Rectal smooth muscle tissue (tissue), 1 donor: Measurements from ENCODE around the gene IP6K3.
A peak's percentile ranks its signal among the peaks of the same experiment; 100 is the strongest.

ENCODE experiments used
- H3K27ac ChIP-seq: one replicate; pipeline ENCODE4 v1.7.0; 2013; ENCODE audit warnings: low read depth, low read length, inconsistent platforms
- H3K27me3 ChIP-seq: one replicate; pipeline ENCODE4 v1.7.0; 2013; ENCODE audit warnings: low read length; ENCODE audit not compliant: control insufficient read depth, insufficient read depth
- H3K36me3 ChIP-seq: one replicate; pipeline ENCODE4 v1.7.0; 2013; ENCODE audit warnings: low read length; ENCODE audit not compliant: control insufficient read depth, insufficient read depth
- H3K4me1 ChIP-seq: one replicate; pipeline ENCODE4 v1.7.0; 2013; ENCODE audit warnings: low read length; ENCODE audit not compliant: control insufficient read depth, insufficient read depth
- H3K4me3 ChIP-seq: one replicate; pipeline ENCODE4 v1.7.0; 2013; ENCODE audit warnings: low read length
- H3K9ac ChIP-seq: one replicate; pipeline ENCODE4 v1.7.0; 2013; ENCODE audit warnings: low read length

Gene IP6K3

GRCh38 chr6:33697845-33698244 is 48.9 kb downstream of the IP6K3 start:
- peaks cover 18% of the 10 kb centered on the region for H3K36me3 ChIP-seq
- peaks cover 3% of the 10 kb centered on the region for H3K4me1 ChIP-seq
- H3K27ac ChIP-seq = no peak overlapping the region

DNA sequence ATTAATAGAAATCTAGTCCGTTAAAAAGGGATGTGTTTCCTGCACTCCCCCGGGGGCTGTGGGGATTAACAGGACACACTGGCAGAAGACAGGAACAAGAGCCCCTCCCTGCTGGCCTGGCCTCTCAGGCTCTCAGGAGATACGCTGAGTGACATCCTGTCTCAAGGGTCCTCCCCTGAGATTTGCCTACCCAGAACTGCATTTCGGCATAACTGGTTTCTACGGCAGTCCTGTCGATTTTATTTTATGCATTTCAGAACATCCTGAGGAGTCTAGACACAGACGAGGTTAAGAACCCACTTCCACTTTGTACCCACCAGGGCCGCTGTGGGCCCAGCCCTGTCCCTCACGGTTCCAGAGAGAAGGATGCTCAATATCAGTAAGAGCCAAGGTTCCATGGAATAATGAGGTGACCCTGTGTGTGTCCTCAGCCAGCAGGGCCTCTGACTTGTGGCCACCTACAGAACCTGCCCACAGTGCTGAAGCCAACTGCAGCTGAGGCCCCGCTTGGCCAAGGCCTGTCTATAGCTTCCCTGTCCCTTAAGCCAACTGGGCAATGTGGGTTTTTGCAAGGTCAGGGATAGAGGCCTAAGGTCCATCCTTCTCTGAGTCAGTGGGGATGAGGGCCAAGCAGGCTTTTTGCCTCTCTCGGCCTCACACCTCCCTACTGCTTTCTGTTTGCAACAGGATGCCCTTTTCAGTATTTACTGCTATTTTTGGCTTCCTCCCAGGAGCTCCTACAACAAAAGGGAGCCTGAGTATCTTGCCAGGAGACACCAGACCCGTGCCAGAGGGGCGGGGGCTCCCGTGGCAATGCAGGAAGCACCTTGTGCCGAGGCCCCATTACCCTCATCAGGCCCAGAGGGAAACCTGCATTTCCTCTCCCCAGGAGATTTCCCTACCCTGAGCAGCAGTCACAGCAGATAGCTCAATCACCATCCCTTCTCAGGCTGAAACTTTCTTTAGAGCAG is 49.9 kb downstream of the IP6K3 start:
- Histone ChIP-seq H3K27me3 (no peaks in the 10 kb centered on the region), H3K4me3 (peak overlapping the region; percentile 16), H3K4me1 (peaks cover 3% of the 10 kb centered on the region), H3K36me3 (peaks cover 18% of the 10 kb centered on the region), H3K27ac (peak overlapping the region; percentile 43), H3K9ac (no peak overlapping the region)

More at GRCh38 chr6:33697845-33698244, 48.9 kb downstream of the IP6K3 start:
- Histone ChIP-seq H3K9ac (no peak overlapping the region), H3K4me3 (no peak overlapping the region), H3K27me3 (no peaks in the 10 kb centered on the region)

DNA sequence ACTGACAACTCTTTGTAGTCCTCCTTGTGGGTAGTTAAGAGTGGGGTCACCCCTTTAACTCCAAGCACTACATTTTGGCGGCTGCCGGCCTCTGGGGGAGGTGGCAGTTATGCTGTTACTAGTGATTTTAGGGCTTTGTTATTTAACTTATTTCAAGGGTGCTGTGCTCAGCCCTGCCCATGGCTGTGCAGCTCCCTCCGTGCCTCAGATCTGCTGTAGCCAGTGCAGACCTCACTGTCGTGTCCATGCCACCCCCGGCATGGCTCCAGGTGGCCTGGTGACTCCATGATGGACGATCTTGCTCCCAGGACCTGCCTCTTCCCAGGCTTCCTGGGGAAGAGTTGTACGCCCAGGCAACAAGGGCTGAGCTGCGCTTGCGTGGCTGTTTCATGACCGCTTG is 50.6 kb downstream of the IP6K3 start:
- H3K27ac ChIP-seq = no peak overlapping the region
- peaks cover 3% of the 10 kb centered on the region for H3K4me1 ChIP-seq
- no peaks in the 10 kb centered on the region for H3K27me3 ChIP-seq
- peaks cover 19% of the 10 kb centered on the region for H3K36me3 ChIP-seq
- H3K9ac ChIP-seq = no peak overlapping the region
- no peak overlapping the region for H3K4me3 ChIP-seq

GRCh38 chr6:33695451-33695887 is 51.2 kb downstream of the IP6K3 start:
- H3K27ac ChIP-seq = no peak overlapping the region
- H3K27me3 ChIP-seq = no peaks in the 10 kb centered on the region
- no peak overlapping the region for H3K9ac ChIP-seq
- no peak overlapping the region for H3K4me3 ChIP-seq
- peaks cover 19% of the 10 kb centered on the region for H3K36me3 ChIP-seq
- peaks cover 3% of the 10 kb centered on the region for H3K4me1 ChIP-seq

DNA sequence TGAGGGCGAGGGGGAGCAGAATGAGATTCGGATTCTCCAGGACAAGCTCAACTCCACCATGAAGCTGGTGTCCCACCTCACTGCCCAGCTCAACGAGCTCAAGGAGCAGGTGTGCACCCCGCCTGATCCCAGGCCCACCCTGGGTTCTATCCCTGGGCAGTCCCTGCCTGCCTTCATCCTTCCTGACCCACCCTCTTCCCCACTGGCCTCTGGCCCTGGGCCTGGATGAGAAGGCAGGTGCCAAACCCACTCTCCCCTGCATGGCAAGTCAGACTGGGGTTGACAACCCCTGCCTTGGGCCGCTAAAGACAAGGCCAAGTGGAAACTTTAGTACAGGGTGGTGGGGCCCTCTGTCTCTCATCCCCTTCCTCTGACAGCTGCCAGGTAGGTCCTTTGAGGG is 51.7 kb downstream of the IP6K3 start:
- H3K4me3 ChIP-seq = no peak overlapping the region
- peaks cover 19% of the 10 kb centered on the region for H3K36me3 ChIP-seq
- peaks cover 3% of the 10 kb centered on the region for H3K4me1 ChIP-seq
- H3K27ac ChIP-seq = no peak overlapping the region
- no peaks in the 10 kb centered on the region for H3K27me3 ChIP-seq
- no peak overlapping the region for H3K9ac ChIP-seq

- Histone ChIP-seq H3K9ac (no peak overlapping the region), H3K4me1 (peaks cover 3% of the 10 kb centered on the region), H3K4me3 (no peak overlapping the region), H3K36me3 (peaks cover 19% of the 10 kb centered on the region), H3K27me3 (no peaks in the 10 kb centered on the region), H3K27ac (no peak overlapping the region)
Measured at GRCh38 chr6:33694401-33694931, 52.2 kb downstream of the IP6K3 start.

DNA sequence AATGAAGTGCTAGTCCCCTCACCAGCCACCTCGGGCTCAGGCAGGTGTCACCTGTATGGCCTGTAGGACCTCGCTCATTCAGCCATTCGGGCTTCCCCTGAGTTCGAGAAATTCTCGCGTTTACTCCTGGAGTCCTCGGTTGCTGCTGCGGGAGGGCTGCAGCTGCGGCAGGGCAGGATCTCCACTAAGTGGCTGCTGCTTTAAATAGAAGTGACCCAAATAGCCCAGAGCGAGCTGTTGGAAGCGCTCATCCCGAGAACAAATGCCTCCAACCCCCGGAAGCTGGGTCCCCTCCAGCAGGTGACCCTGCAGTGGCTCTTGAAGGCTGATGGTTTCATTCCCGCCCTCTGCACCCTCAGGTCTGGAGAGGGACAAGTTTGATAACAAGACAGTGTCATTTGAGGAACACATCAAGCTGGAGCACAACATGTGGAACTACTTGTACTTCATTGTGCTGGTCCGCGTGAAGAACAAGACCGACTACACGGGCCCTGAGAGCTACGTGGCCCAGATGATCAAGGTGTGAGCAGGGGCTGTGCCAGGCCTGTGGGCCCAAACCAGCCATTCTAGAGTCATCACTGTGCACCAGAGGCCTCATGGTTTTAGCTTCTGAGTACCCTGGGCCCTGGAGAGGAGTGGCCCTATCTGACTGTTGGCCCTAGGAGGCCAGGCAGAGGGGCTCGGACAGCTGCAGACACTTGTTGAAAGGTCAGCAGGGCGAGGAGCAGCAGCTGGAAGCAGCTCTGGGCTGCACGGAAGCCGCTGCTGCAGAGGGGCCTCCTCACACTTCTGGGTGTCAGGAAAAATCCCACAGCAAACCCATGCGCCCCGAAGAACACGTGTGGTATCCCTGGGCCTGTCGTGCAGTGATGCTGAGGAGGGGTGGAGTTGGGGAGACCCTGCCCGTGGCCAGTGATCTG is 53.3 kb downstream of the IP6K3 start:
- no peak overlapping the region for H3K9ac ChIP-seq

GRCh38 chr6:33692760-33693158 is 53.9 kb downstream of the IP6K3 start:
- H3K9ac ChIP-seq = no peak overlapping the region
- peaks cover 3% of the 10 kb centered on the region for H3K4me1 ChIP-seq
- H3K4me3 ChIP-seq = no peak overlapping the region
- H3K36me3 ChIP-seq = peaks cover 18% of the 10 kb centered on the region
- no peaks in the 10 kb centered on the region for H3K27me3 ChIP-seq
- H3K27ac ChIP-seq = no peak overlapping the region

More for the DNA sequence above, 53.3 kb downstream of the IP6K3 start:
- Histone ChIP-seq H3K27me3 (no peaks in the 10 kb centered on the region), H3K4me1 (peaks cover 3% of the 10 kb centered on the region), H3K4me3 (no peak overlapping the region), H3K27ac (no peak overlapping the region), H3K36me3 (peaks cover 22% of the 10 kb centered on the region)

DNA sequence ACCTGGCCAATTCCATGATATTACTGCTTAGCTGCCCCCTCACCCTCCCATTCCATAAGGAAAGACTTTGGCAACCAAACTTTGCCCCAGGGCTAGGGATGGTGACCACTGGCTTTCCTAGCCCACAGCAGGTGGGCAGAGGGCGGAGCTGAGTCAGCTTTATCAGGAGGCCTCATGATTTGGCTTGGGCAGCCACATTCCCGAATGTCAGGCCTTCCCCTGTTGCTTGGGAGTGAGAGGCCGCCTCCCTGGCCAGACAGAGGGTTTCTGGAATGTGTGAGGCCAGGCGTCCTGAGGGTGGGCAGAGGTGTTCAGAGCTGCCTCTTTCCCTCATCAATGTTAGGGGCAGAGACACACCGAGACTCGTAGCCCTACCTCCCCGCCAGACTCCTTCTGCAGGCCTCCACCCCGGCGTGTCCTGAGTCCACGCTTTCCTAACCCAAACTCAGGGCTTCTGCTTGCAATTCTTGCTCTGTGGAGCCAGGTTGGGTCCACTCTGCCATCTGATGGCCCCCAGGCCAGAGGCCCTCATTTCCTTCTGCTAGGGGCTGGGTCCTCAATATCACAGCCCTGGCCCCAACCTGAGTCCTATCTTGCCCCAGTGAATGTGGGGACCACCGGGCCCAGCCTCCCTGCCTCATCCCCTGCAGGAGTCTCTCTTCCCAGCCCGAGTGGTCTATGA is 54.5 kb downstream of the IP6K3 start:
- peaks cover 17% of the 10 kb centered on the region for H3K36me3 ChIP-seq

GRCh38 chr6:33691456-33692077 is 55.1 kb downstream of the IP6K3 start:
- no peaks in the 10 kb centered on the region for H3K27me3 ChIP-seq
- H3K4me3 ChIP-seq = no peak overlapping the region
- H3K27ac ChIP-seq = no peak overlapping the region
- H3K36me3 ChIP-seq = peaks cover 20% of the 10 kb centered on the region
- H3K4me1 ChIP-seq = no peaks in the 10 kb centered on the region
- no peak overlapping the region for H3K9ac ChIP-seq

More for the DNA sequence above, 54.5 kb downstream of the IP6K3 start:
- Histone ChIP-seq H3K27me3 (no peaks in the 10 kb centered on the region), H3K4me1 (peaks cover 3% of the 10 kb centered on the region), H3K27ac (no peak overlapping the region), H3K9ac (no peak overlapping the region), H3K4me3 (no peak overlapping the region)

GRCh38 chr6:33690766-33691165 is 55.9 kb downstream of the IP6K3 start:
- Histone ChIP-seq H3K27me3 (no peaks in the 10 kb centered on the region), H3K4me1 (no peaks in the 10 kb centered on the region), H3K9ac (no peak overlapping the region), H3K27ac (no peak overlapping the region), H3K36me3 (peaks cover 24% of the 10 kb centered on the region), H3K4me3 (no peak overlapping the region)
